Stimulated activated CD4-positive, alpha-beta T cell treated with anti-CD3 and anti-CD28 coated beads, TNF-alpha, amount 100 ng/mL, for 48 hours (primary cell): Measurements from ENCODE around the gene PPIE.

ENCODE experiments used
- DNase-seq, 3 donors: peaks; one replicate each; pipeline ENCODE4 v3.0.0-alpha.2; 2020; ENCODE audit warnings: low read depth in 3 of 3

PPIE gene

DNA sequence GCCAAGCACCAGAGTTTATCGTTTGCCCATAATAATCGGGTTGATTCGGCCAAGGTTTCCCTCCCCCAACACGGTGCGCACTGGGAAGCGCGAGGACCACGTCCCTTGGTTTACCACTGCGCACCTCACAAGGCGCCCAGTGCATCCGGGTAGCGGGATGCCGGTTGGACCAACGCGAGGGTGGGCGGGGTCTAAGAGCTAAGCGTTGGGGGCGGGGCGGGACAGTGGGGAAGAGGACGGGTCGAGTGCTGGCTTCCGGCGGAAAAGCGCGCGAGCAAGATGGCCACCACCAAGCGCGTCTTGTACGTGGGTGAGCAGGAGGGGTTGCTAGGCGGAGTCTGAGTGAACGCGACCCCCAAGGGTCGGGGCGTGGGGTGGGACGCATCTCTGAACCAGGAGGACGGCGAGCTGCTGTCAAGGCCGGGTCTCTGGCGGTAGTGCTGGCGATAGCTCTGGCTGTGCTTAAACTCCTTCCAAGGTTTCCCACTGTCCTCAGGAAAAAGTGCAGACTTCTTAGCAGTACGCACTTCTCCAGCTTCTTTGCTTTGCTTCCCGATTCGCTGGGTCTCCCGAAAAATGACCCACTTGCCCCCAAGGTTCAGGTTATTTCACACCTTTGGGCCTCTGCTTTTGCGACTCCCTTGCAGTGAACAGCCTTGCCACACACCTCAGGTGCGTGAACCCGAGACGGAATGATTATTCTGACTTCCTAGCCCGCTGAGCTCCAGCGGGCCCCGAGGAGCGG lies at the start of gene PPIE:
TSS of gene PPIE (plus strand) at position 261 of the 745 bp plus-strand sequence. CDS start at position 280, 19 bp downstream.
- DNase-seq: peak; percentile 95 to 100 (median 98)

GRCh38 chr1:39689214-39689613 lies 49.5 kb upstream of the PPIE start:
- no peak for DNase-seq

GRCh38 chr1:39689635-39690034 lies 49.0 kb upstream of the PPIE start:
- no peak for DNase-seq

DNA sequence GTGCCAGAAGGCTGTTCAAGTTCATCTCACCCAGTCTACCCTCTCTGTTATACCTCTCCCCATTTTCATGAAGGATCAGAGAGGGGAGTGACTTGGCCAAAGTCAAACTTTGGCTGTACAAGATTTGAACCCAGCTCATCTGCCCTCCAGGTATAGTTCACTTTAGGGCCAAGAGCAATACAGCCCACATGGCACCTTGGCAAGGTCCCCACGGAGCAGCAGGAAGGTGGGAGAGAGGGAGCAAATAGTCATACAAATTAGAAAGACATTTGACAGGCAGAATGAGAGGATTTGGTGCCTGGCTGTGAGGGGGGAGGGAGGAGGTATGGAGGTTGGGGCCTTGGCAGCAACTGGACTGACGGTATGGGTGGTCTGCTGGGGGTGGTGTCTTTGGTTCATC lies 48.5 kb upstream of the PPIE start:
- no peak for DNase-seq

GRCh38 chr1:39690794-39691382 lies 47.8 kb upstream of the PPIE start:
- no peak for DNase-seq

DNA sequence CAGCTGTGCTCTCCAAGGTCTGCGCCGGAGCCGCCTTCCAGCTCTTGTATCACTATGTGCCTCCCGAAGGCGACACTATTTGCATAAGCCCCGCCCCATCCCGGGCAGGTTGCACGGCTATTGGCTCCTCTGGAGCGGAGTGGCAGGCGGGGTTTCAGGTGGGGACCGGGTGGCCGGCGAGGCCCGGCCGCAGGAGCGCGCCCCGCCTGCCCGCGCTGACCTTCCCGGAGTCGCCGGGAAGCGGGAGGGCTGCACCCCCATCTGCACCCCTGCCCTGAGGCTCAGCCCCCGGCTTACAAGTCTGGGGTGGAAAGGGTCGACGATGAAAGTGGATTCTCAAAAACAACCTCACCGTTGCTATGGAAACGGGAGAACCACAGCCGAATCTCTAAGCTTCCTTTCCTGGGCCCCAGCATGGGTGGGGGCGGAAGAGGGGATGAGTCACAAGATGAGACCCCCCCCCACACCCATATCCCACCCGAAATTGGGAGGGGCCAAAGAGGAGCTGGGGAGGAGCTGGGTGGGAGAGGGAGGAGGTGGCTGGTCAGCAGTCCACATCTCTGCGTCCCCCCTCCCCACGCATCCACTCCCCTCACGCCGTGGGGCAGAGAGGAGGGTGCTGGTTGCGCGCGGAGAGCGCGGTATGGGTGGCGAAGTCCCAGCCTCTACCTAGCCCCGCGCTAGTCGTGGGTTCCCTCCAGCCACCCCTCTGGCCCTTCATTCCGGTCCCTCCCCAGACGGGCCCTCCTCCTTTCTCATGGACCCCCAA lies 47.1 kb upstream of the PPIE start, which contains the start of gene HPCAL4:
TSS of gene HPCAL4 (minus strand) at position 51 of the 769 bp plus-strand sequence. CDS start 6,830 bp downstream, outside the sequence.
- peak; percentile 67 to 82 (median 77) for DNase-seq

- DNase-seq: no peak
Measured at GRCh38 chr1:39692152-39693074, 46.3 kb upstream of the PPIE start.

GRCh38 chr1:39694026-39694425 lies 44.7 kb upstream of the PPIE start:
- DNase-seq: no peak

GRCh38 chr1:39695016-39695415 lies 43.7 kb upstream of the PPIE start:
- DNase-seq: no peak

DNA sequence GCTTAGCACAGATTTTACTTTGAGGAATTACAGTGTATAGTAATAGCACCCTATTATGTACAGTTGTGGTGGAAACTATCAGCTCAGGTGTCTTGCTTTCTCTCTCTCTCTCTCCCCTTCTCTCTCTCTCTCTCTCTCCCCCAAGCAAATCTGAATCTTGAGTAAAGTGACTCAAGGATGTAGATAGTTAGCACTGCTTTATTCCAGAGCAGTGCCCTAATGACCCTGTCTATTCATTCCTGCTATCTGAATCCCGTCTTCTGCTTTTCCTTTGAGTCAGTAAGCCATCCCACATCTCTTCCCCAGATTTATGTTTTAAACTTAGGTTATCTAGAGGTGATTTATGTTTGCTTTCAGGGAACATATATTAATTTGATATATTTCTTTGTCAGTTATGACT lies 42.2 kb upstream of the PPIE start:
- no peak for DNase-seq

DNA sequence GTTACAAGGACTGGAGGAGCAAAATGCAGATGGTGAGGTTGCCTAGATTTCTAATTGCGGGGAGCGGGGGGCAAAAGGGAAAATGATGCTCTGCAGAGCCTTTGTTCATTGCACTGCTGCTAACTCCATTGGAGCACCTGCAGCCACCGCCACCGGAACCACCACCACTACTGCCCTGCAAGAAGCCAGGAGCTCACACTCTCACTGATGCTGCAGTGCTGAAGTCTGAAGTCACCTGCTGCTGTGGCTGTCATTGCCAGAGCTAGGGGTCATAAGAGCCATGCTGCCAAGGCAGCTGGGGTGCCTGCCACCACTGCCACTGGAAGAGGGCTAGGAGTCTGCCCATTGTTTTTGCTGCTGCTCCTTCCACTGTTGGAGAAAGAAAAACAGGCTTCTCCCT lies 40.1 kb upstream of the PPIE start:
- no peak for DNase-seq

DNA sequence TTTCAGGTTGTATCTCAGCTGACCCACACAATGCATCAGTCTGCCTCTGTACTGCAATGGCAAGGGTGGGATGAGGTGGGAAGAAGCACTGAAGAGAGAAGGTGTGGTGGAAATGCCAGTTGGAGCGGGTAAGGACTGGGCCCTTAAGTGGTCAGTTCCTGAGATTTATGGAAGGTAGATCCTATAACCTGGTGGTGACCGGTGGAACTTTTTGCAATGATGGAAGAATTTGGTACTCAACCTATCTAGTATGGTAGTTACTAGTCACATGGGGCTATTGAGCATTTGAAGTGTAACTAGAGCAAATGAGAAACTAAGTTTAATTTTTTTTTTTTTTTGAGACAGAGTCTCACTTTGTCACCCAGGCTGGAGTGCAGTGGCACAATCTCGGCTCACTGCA lies 39.3 kb upstream of the PPIE start:
- no peak for DNase-seq

- no peak for DNase-seq
Measured at GRCh38 chr1:39700348-39700747, 38.3 kb upstream of the PPIE start.

GRCh38 chr1:39701049-39701439 lies 37.6 kb upstream of the PPIE start:
- no peak for DNase-seq

- no peak for DNase-seq
Measured at GRCh38 chr1:39704757-39705156, 33.9 kb upstream of the PPIE start.

- DNase-seq: no peak
Measured at GRCh38 chr1:39707506-39707905, 31.2 kb upstream of the PPIE start.

DNA sequence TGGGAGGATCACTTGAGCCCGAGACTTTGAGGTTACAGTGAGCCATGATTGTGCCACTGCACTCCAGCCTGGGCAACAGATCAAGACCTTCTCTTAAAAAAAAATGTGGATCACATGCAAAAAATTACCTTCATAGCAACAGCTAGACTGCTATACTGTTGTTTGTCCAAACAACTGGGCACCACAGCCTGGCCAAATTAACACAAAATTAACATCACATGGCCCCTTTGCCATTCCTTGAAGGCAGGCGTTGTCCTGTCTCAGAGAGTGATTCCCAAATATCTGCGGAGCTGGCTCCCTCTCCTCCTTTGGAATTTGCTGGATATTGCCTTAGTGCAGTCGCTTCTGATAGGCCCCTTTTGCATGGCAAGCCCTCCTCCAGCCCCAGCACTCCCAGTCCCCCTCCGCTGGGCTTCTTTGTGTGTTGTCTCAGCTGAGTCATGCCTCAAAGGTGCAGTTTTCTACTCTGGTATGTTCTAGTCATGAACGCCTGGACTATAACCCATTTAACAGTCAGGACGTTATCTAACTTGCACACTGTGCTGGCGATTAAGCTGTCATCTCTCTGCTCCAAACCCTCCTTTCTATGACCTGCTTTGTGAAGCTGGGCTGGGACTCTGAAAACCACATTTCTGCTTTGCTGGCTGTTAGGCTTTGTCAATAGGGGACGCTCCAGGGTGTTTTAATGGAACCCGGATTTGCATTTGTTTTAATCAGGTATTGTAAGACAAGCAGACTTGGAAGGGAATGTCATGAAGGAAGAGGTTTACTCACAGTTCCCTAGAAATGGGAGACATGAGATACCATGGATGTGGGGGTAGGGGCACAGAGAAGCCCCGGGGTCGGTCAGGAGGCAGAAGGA lies 27.3 kb upstream of the PPIE start:
- no peak for DNase-seq

DNA sequence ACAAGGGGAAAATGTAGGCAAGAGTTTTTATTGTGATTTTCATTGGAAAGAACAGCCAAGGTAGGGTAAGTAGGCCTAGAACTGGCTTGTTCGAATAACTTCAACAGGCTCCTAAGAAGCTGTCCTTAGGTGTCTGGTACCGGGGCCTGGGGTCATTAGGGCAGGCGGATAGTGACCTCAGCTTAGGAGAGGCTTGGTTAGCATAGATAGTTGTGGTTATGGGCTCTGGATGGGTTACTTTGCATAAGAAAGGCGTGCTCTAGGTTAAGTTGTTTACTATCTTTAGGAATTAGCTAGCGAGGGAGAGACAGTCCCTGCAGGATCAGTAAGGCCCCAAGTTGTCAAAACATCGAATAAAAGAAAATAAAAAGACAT lies 26.7 kb upstream of the PPIE start:
- no peak for DNase-seq

DNA sequence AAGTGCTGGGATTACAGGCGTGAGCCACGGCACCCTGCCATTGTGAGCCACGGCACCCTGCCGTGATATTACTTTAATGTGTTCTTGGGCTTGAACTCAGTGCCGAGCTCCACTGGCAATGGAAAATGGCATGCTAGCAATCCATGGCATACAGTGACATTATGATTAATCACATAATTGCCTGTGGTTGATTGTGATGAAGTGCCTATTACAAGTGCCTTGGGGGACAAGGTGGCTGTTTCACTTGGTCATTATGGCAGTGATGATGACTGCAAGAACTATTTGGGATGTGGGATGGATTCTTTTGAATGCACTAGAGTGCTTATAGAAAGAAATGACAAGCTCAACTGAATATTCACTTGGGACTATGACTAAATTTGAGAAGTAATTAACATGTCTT lies 25.1 kb upstream of the PPIE start:
- no peak for DNase-seq

GRCh38 chr1:39717809-39718208 lies 20.9 kb upstream of the PPIE start:
- DNase-seq: no peak
